Natural killer cell (primary cell): ENCODE measurements around the gene HIC1. TPM values are rescaled to one million over a fixed set of nuclear protein-coding genes. Genes with fewer than 3 reads are reported as not detected.

Experiments
- ATAC-seq, 3 donors: fragments of 150-1000 bp in 2 of 3; fragments of 200-7000 bp in 1 of 3; cut with Tn5 transposase; 1 replicate in 1 of 3; 2 replicates in 2 of 3; pipeline ENCODE4 v1.10.0; 2021; ENCODE audit warnings: mild to moderate bottlenecking in 2 of 3, moderate library complexity in 2 of 3
- DNase-seq, 2 donors: peaks; one replicate each; pipeline versions ENCODE4 v3.0.0 to v3.0.0-alpha.2; 2013 to 2021; ENCODE audit warnings: mixed read lengths in 1 of 2
- H3K27ac ChIP-seq: one replicate; pipeline ENCODE4 v1.5.1; 2013; ENCODE audit warnings: mild to moderate bottlenecking, low read length
- H3K27me3 ChIP-seq: one replicate; pipeline ENCODE4 v1.6.1; 2013; ENCODE audit warnings: low read length; ENCODE audit not compliant: control insufficient read depth, insufficient read depth
- H3K36me3 ChIP-seq: one replicate; pipeline ENCODE4 v1.6.1; 2013; ENCODE audit warnings: low read length; ENCODE audit not compliant: control insufficient read depth, insufficient read depth
- H3K4me1 ChIP-seq: one replicate; pipeline ENCODE4 v1.6.1; 2013; ENCODE audit warnings: low read length; ENCODE audit not compliant: control insufficient read depth, insufficient read depth
- H3K4me3 ChIP-seq: one replicate; pipeline ENCODE4 v1.5.1; 2013; ENCODE audit warnings: low read length
- H3K9me3 ChIP-seq: one replicate; pipeline ENCODE4 v1.6.1; 2013; ENCODE audit warnings: low read length; ENCODE audit not compliant: control insufficient read depth, insufficient read depth
- H3K27ac Mint-ChIP-seq, 2 donors: one replicate each; pipeline ENCODE4 v1.8.0; 2022; ENCODE audit warnings: mild to moderate bottlenecking in 2 of 2, mixed read lengths in 2 of 2, moderate library complexity in 1 of 2
- H3K27me3 Mint-ChIP-seq, 2 donors: one replicate each; pipeline ENCODE4 v1.8.0; 2022; ENCODE audit warnings: low read depth in 2 of 2, mixed read lengths in 2 of 2
- H3K36me3 Mint-ChIP-seq: one replicate; pipeline ENCODE4 v1.8.0; 2022; ENCODE audit warnings: mixed read lengths
- H3K4me1 Mint-ChIP-seq, 2 donors: one replicate each; pipeline ENCODE4 v1.8.0; 2022; ENCODE audit warnings: mixed read lengths in 2 of 2
- H3K4me3 Mint-ChIP-seq: one replicate; pipeline ENCODE4 v1.8.0; 2022; ENCODE audit warnings: mild to moderate bottlenecking, moderate library complexity, mixed read lengths
- H3K9me3 Mint-ChIP-seq, 2 donors: one replicate each; pipeline ENCODE4 v1.8.0; 2022; ENCODE audit warnings: mixed read lengths in 2 of 2
- CTCF ChIP-seq: fragments of 200-600 bp; IDR thresholded peaks from one replicate; pipeline ENCODE4 v1.8.0; 2022; ENCODE audit warnings: antibody characterized with exemption
- WGBS: methylation state at CpG from one replicate; pipeline ENCODE4 v1.1.7; 2013; ENCODE audit warnings: missing lambda C conversion rate; ENCODE audit not compliant: insufficient coverage; 5-methylcytosine and 5-hydroxymethylcytosine counted together
- intact Hi-C: fragments of 100-400 bp; cut with micrococcal nuclease; formaldehyde crosslinking; loops from one replicate; pipeline ENCODE4 v1.14.2; 2022
- total RNA-seq, 4 donors: library from RNA; stranded (reverse); fragments of 120-200 nt in 1 of 4; gene quantifications; one replicate each; pipeline versions ENCODE4 v1.2.3 to v1.2.4, GENCODE V29; 2013 to 2022

Gene HIC1
- total RNA-seq, 3 donors from 2014 or later (not counting 1 experiment from before 2014, with no cell fraction given), result 19.2 to 26.4 (median 20.7) TPM

- 91% methylated on average over 31 of the region's 31 CpGs for WGBS
- peaks cover 15 to 21% of the 10 kb centered on the region in 2 donors for H3K4me1 Mint-ChIP-seq
Observed at GRCh38 chr17:2071455-2072281, 16.8 kb downstream of the HIC1 start.

GRCh38 chr17:2074919-2075318 is 20.0 kb downstream of the HIC1 start:
- 82% methylated on average over 10 of the region's 10 CpGs for WGBS
- intact Hi-C loops, result no loop called here
- H3K27ac ChIP-seq, result no peak overlapping the region

More at GRCh38 chr17:2071455-2072281, 16.8 kb downstream of the HIC1 start:
- peaks cover 47% of the 10 kb centered on the region for H3K4me1 ChIP-seq
- intact Hi-C loops, result no loop called here
- H3K4me3 Mint-ChIP-seq, result no peak overlapping the region
- H3K27ac ChIP-seq, result no peak overlapping the region
- DNase-seq, result no peak
- TF ChIP-seq CTCF, result no peak
- no peaks in the 10 kb centered on the region for H3K36me3 Mint-ChIP-seq
- H3K27me3 Mint-ChIP-seq, result no peaks in the 10 kb centered on the region
- H3K9me3 ChIP-seq, result no peaks in the 10 kb centered on the region
- H3K36me3 ChIP-seq, result peaks cover 11% of the 10 kb centered on the region
- H3K9me3 Mint-ChIP-seq, result no peaks in the 10 kb centered on the region
- no peak overlapping the region for H3K4me3 ChIP-seq
- H3K27ac Mint-ChIP-seq, result no peak overlapping the region
- ATAC-seq, result no peak
- H3K27me3 ChIP-seq, result no peaks in the 10 kb centered on the region

DNA sequence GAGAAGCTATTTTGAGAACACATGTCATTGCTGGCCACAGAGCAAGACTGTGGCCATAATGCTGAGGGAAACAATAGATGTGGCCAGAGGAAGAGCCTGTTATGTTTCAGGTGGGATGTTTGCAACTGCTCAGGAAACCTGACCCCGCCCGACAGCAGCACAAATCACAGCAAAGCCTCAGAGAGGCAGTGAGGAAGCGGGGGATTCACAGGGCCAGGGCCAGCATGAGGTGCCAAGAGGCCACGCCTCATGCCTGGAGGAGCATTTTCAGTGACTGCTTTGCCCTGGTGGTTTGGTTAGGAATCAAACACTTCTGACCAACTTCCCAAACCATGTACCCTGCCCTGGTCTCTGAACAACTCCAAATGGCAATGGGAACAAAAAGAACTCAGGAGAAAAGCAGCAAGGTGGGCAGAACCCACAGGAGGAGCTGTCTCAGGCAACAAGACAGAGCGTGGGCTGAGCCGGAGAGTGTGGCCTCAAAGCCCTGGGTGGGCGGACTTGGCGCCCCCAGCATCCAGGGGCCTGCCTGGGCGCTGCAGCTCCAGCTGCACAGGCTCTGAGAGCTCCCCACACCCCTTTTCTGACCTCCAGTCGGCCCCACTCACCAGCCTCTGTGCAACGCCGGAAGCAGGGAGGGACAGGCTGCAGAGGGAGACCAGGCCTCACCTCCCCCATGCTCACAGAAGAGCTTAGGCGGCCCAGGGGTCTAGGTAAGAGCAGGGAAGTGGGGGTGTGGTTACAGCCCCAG is 20.6 kb downstream of the HIC1 start:
- H3K27ac ChIP-seq, result peak overlapping the region; percentile 41
- WGBS, result 55% methylated on average over 11 of the region's 13 CpGs
- Mint-ChIP-seq H3K36me3 (no peaks in the 10 kb centered on the region), H3K4me3 (peak overlapping the region; percentile 55), H3K27ac (peak overlapping the region; percentile 63 to 81), H3K27me3 (no peaks in the 10 kb centered on the region), H3K4me1 (peaks cover 15 to 20% of the 10 kb centered on the region in 2 donors), H3K9me3 (no peaks in the 10 kb centered on the region)
- TF ChIP-seq CTCF, result no peak
- DNase-seq, result no peak
- peaks cover 14% of the 10 kb centered on the region for H3K36me3 ChIP-seq
- ATAC-seq, result peak; percentile 51 to 81 (median 76)
- intact Hi-C loops, result no loop called here
- no peaks in the 10 kb centered on the region for H3K27me3 ChIP-seq
- H3K9me3 ChIP-seq, result no peaks in the 10 kb centered on the region
- no peak overlapping the region for H3K4me3 ChIP-seq
- peaks cover 30% of the 10 kb centered on the region for H3K4me1 ChIP-seq

More at GRCh38 chr17:2074919-2075318, 20.0 kb downstream of the HIC1 start:
- Mint-ChIP-seq H3K27ac (peak overlapping the region in 1 of 2 donors; percentile 81), H3K27me3 (no peaks in the 10 kb centered on the region), H3K4me1 (peaks cover 15 to 20% of the 10 kb centered on the region in 2 donors), H3K9me3 (no peaks in the 10 kb centered on the region), H3K36me3 (no peaks in the 10 kb centered on the region), H3K4me3 (no peak overlapping the region)
- no peak for TF ChIP-seq CTCF
- H3K36me3 ChIP-seq, result peaks cover 12% of the 10 kb centered on the region
- no peaks in the 10 kb centered on the region for H3K9me3 ChIP-seq
- no peaks in the 10 kb centered on the region for H3K27me3 ChIP-seq
- no peak overlapping the region for H3K4me3 ChIP-seq
- ATAC-seq (no peak), DNase-seq (no peak)
- peaks cover 35% of the 10 kb centered on the region for H3K4me1 ChIP-seq
